Smooth muscle cell (in vitro differentiated cells): Measurements from ENCODE around the gene NMUR2. TPM values are rescaled to one million over a fixed set of nuclear protein-coding genes. Genes with fewer than 3 reads are reported as not detected.

ENCODE experiments used
- DNase-seq: peaks from one replicate; lab custom pipeline; 2025; ENCODE audit not compliant: unreplicated experiment; lab: John Stamatoyannopoulos, UW
- H2AFZ ChIP-seq: fragments of 200-600 bp; sonication (generic); 2 replicates; pipeline ENCODE4 v1.6.0; 2016; ENCODE audit warnings: antibody characterized with exemption, low read depth, mild to moderate bottlenecking
- H3F3A ChIP-seq: fragments of 200-600 bp; sonication (generic); 2 replicates; pipeline ENCODE4 v1.6.0; 2017; ENCODE audit warnings: antibody characterized with exemption, low read depth
- H3K27ac ChIP-seq: fragments of 200-600 bp; sonication (generic); 2 replicates; pipeline ENCODE4 v1.5.1; 2016; ENCODE audit warnings: low read depth, mild to moderate bottlenecking
- H3K27me3 ChIP-seq: fragments of 200-600 bp; sonication (generic); 2 replicates; pipeline ENCODE4 v1.6.1; 2016; ENCODE audit warnings: low read depth, mild to moderate bottlenecking
- H3K36me3 ChIP-seq: fragments of 200-600 bp; sonication (generic); 2 replicates; pipeline ENCODE4 v1.5.1; 2016; ENCODE audit warnings: low read depth
- H3K4me1 ChIP-seq: fragments of 200-600 bp; sonication (generic); 2 replicates; pipeline ENCODE4 v1.5.1; 2016; ENCODE audit warnings: low read depth
- H3K4me2 ChIP-seq: fragments of 200-600 bp; sonication (generic); 2 replicates; pipeline ENCODE4 v1.6.0; 2016; ENCODE audit warnings: mild to moderate bottlenecking
- H3K4me3 ChIP-seq: fragments of 200-600 bp; sonication (generic); 2 replicates; pipeline ENCODE4 v1.5.1; 2016; ENCODE audit warnings: mild to moderate bottlenecking
- H3K79me2 ChIP-seq: fragments of 200-600 bp; sonication (generic); 2 replicates; pipeline ENCODE4 v1.6.0; 2016; ENCODE audit warnings: low read depth, mild to moderate bottlenecking
- H3K9ac ChIP-seq: fragments of 200-600 bp; sonication (generic); 2 replicates; pipeline ENCODE4 v1.6.0; 2016; ENCODE audit warnings: low read depth
- H3K9me3 ChIP-seq: fragments of 200-600 bp; sonication (generic); replicated peaks from 2 replicates; pipeline ENCODE4 v1.5.1; 2016; ENCODE audit warnings: low read depth
- H4K20me1 ChIP-seq: fragments of 200-600 bp; sonication (generic); 2 replicates; pipeline ENCODE4 v1.6.0; 2016; ENCODE audit warnings: low read depth
- WGBS: methylation state at CpG from one replicate; pipeline ENCODE4 v1.1.7; 2016; ENCODE audit warnings: low lambda C conversion rate; 5-methylcytosine and 5-hydroxymethylcytosine counted together
- polyA plus RNA-seq: library from polyadenylated mRNA; unstranded; fragments of >200 nt; fragmentation: Nextera tagmentation; extraction: Ambion mirVana; gene quantifications from 2 replicates; pipeline ENCODE4 v1.2.1, GENCODE V29; 2016
- total RNA-seq: library from RNA; depleted of rRNA; stranded (reverse); fragments of >200 nt; gene quantifications from 2 replicates; pipeline ENCODE4 v1.2.3, GENCODE V29; 2014
- TF ChIP-seq, protein P1 (sequence below): fragments of 200-600 bp; sonication (generic); IDR thresholded peaks from 2 replicates; pipeline ENCODE4 v1.5.1; 2017; ENCODE audit warnings: borderline replicate concordance, mild to moderate bottlenecking, antibody characterized with exemption; ENCODE audit not compliant: insufficient read depth, poor library complexity, severe bottlenecking

Gene NMUR2
- total and polyA plus RNA-seq, 2 experiments from 2014 or later, result not detected

DNA sequence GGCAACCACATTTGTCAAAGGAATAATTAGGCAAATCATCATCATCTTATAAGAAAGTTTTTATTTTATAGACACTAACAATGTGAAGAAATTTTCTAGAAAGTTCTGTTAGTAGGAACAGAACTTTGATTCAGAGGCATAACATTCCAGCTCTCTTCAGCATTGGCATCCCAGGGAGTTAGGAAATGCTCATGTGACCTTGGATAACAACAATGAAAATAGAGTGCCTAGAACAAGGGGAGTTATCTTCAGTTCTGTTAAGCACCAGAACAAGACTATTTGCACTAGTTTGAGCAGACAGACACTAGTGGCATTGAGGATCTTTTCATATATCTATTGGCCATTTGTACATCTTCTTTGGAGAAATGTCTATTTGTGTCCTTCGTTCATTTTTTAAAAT, 7.0 kb upstream of the NMUR2 start:
- Histone ChIP-seq H3K79me2 (no peaks in the 10 kb centered on the region), H3K4me1 (no peaks in the 10 kb centered on the region), H4K20me1 (no peaks in the 10 kb centered on the region), H3K27ac (no peak overlapping the region), H2AFZ (no peak overlapping the region), H3K4me2 (no peak overlapping the region), H3F3A (no peaks in the 10 kb centered on the region), H3K27me3 (no peaks in the 10 kb centered on the region), H3K9ac (no peak overlapping the region), H3K36me3 (no peaks in the 10 kb centered on the region), H3K9me3 (peaks cover 5% of the 10 kb centered on the region), H3K4me3 (no peak overlapping the region)
- TF ChIP-seq, protein P1, sequence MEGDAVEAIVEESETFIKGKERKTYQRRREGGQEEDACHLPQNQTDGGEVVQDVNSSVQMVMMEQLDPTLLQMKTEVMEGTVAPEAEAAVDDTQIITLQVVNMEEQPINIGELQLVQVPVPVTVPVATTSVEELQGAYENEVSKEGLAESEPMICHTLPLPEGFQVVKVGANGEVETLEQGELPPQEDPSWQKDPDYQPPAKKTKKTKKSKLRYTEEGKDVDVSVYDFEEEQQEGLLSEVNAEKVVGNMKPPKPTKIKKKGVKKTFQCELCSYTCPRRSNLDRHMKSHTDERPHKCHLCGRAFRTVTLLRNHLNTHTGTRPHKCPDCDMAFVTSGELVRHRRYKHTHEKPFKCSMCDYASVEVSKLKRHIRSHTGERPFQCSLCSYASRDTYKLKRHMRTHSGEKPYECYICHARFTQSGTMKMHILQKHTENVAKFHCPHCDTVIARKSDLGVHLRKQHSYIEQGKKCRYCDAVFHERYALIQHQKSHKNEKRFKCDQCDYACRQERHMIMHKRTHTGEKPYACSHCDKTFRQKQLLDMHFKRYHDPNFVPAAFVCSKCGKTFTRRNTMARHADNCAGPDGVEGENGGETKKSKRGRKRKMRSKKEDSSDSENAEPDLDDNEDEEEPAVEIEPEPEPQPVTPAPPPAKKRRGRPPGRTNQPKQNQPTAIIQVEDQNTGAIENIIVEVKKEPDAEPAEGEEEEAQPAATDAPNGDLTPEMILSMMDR, result no peak
- no peak for DNase-seq
- WGBS, result 89% methylated on average over 1 of the region's 1 CpG

- H3K27ac ChIP-seq, result no peak overlapping the region
- no peaks in the 10 kb centered on the region for H3K27me3 ChIP-seq
- TF ChIP-seq, protein P1, result no peak
- H3K9ac ChIP-seq, result no peak overlapping the region
- no peak overlapping the region for H2AFZ ChIP-seq
- no peaks in the 10 kb centered on the region for H3K79me2 ChIP-seq
- no peak overlapping the region for H3K4me2 ChIP-seq
- no peaks in the 10 kb centered on the region for H3K36me3 ChIP-seq
- 89% methylated on average over 1 of the region's 1 CpG for WGBS
- DNase-seq, result no peak
- H3K4me1 ChIP-seq, result no peaks in the 10 kb centered on the region
- H3F3A ChIP-seq, result no peaks in the 10 kb centered on the region
- H4K20me1 ChIP-seq, result no peaks in the 10 kb centered on the region
- no peaks in the 10 kb centered on the region for H3K9me3 ChIP-seq
- no peak overlapping the region for H3K4me3 ChIP-seq
Measured at GRCh38 chr5:152406082-152406481, 1.0 kb upstream of the NMUR2 start.

DNA sequence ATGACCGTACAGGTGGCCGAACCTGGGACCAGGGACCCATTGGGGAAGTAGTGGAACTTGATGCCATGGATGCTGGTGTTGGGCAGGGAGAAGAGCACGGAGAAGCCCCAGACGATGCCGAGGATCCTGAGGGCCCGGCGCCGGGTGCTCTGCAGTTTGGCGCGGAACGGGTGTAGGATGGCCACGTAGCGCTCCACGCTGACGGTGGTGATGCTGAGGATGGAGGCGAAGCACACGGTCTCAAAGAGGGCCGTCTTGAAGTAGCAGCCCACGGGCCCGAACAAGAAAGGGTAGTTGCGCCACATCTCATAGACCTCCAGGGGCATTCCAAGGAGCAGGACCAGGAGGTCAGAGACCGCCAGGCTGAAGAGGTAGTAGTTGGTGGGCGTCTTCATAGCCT, 585 bp downstream of the NMUR2 start:
- Histone ChIP-seq H3K9me3 (no peaks in the 10 kb centered on the region), H3K4me2 (no peak overlapping the region), H3K4me1 (no peaks in the 10 kb centered on the region), H2AFZ (no peak overlapping the region), H3K4me3 (no peak overlapping the region), H4K20me1 (no peaks in the 10 kb centered on the region), H3K9ac (no peak overlapping the region), H3K36me3 (no peaks in the 10 kb centered on the region), H3K27me3 (no peaks in the 10 kb centered on the region), H3K27ac (no peak overlapping the region), H3F3A (no peaks in the 10 kb centered on the region), H3K79me2 (no peaks in the 10 kb centered on the region)
- no peak for DNase-seq
- WGBS, result 97% methylated on average over 23 of the region's 23 CpGs
- TF ChIP-seq, protein P1, result no peak

DNA sequence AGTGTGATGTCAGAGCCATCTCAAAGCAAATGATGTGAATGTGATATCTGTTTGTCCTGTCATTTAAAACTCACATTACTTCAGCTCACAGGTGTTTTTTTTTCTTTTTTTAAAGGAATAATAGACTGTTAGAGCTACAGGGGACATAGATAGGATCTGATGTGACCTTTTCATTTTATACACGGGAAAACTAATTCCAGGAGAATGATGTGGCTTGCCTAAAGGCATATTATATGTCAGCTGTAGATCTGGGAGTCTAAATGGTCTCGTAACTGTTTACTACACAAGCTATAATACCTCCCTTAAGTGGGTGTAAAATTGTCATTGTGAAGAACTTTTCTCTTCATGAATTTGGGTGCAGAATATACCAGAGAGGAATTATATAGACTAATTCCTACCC, 2.0 kb downstream of the NMUR2 start:
- no peak overlapping the region for H2AFZ ChIP-seq
- H3K4me3 ChIP-seq, result no peak overlapping the region
- H3K27ac ChIP-seq, result no peak overlapping the region
- H3K36me3 ChIP-seq, result no peaks in the 10 kb centered on the region
- DNase-seq, result no peak
- H3F3A ChIP-seq, result no peaks in the 10 kb centered on the region
- no peaks in the 10 kb centered on the region for H3K27me3 ChIP-seq
- 66% methylated on average over 2 of the region's 2 CpGs for WGBS
- no peaks in the 10 kb centered on the region for H3K9me3 ChIP-seq
- H3K79me2 ChIP-seq, result no peaks in the 10 kb centered on the region
- TF ChIP-seq, protein P1, result no peak
- no peaks in the 10 kb centered on the region for H3K4me1 ChIP-seq
- no peaks in the 10 kb centered on the region for H4K20me1 ChIP-seq
- no peak overlapping the region for H3K9ac ChIP-seq
- H3K4me2 ChIP-seq, result no peak overlapping the region
